Stimulated activated CD4-positive, alpha-beta T cell treated with anti-CD3 and anti-CD28 coated beads, Interleukin-4, amount 100 ng/mL, for 4 hours (primary cell): ENCODE measurements around the gene KCNQ5.

Experiments
- DNase-seq, 2 experiments: peaks; one replicate each; pipeline ENCODE4 v3.0.0-alpha.2; 2020

The KCNQ5 gene

GRCh38 chr6:72642435-72642834 lies 20.6 kb downstream of the KCNQ5 start:
- DNase-seq, result no peak

GRCh38 chr6:72643214-72643613 lies 21.4 kb downstream of the KCNQ5 start:
- no peak for DNase-seq

GRCh38 chr6:72646604-72647485 lies 25.0 kb downstream of the KCNQ5 start:
- DNase-seq, result no peak

- DNase-seq, result no peak
These were observed 25.6 kb downstream of the KCNQ5 start for GRCh38 chr6:72647489-72647888.

- DNase-seq, result no peak
These were observed 27.4 kb downstream of the KCNQ5 start for GRCh38 chr6:72649032-72649984.

GRCh38 chr6:72650081-72650745 lies 28.3 kb downstream of the KCNQ5 start:
- no peak for DNase-seq

- no peak for DNase-seq
These were observed 29.3 kb downstream of the KCNQ5 start for GRCh38 chr6:72651174-72651573.

GRCh38 chr6:72651967-72652956 lies 30.4 kb downstream of the KCNQ5 start:
- DNase-seq, result no peak

GRCh38 chr6:72653026-72653425 lies 31.2 kb downstream of the KCNQ5 start:
- no peak for DNase-seq

- no peak for DNase-seq
These were observed 32.3 kb downstream of the KCNQ5 start for GRCh38 chr6:72654071-72654621.

- no peak for DNase-seq
These were observed 35.7 kb downstream of the KCNQ5 start for GRCh38 chr6:72657407-72658197.

- DNase-seq, result no peak
These were observed 37.9 kb downstream of the KCNQ5 start for GRCh38 chr6:72659754-72660153.

- no peak for DNase-seq
These were observed 39.5 kb downstream of the KCNQ5 start for GRCh38 chr6:72661411-72661810.

GRCh38 chr6:72665599-72665998 lies 43.7 kb downstream of the KCNQ5 start:
- no peak for DNase-seq

- no peak for DNase-seq
These were observed 47.5 kb downstream of the KCNQ5 start for GRCh38 chr6:72669324-72669723.

GRCh38 chr6:72672906-72673305 lies 51.0 kb downstream of the KCNQ5 start:
- no peak for DNase-seq

GRCh38 chr6:72674842-72675241 lies 53.0 kb downstream of the KCNQ5 start:
- DNase-seq, result no peak

GRCh38 chr6:72675396-72675795 lies 53.5 kb downstream of the KCNQ5 start:
- no peak for DNase-seq

GRCh38 chr6:72676995-72677394 lies 55.1 kb downstream of the KCNQ5 start:
- no peak for DNase-seq

- DNase-seq, result no peak
These were observed 55.9 kb downstream of the KCNQ5 start for GRCh38 chr6:72677740-72678139.

GRCh38 chr6:72683797-72684196 lies 61.9 kb downstream of the KCNQ5 start:
- no peak for DNase-seq
